Left hindlimb (tissue), 1 donor: Measurements from ENCODE around the gene ST6GALNAC3.
"Not testable (repeated sequence)": the region's sequence is repeated elsewhere in the genome, so short reads cannot be mapped to it uniquely, and the experiment has no call there.

ENCODE experiments used
- DNase-seq: peaks from one replicate; pipeline ENCODE4 v3.0.0-alpha.2; 2018

The ST6GALNAC3 gene

DNA sequence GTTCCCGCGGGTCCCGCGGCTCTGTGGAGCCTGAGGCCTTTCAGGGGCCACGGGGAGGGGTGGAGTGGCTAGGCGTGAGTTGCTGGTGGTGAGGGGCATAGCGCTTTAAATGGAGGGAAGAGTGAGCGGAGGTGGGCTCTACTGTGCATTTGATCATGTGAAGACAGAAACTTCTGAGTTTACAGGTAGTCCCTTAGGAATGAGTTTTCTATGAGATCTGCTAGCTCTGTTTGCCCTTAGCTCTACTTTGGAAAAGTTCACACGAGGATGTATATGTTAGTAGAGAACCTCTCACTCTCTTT, 593 bp downstream of the ST6GALNAC3 start:
- no peak for DNase-seq

GRCh38 chr1:76075877-76076276, 1.3 kb downstream of the ST6GALNAC3 start:
- no peak for DNase-seq

DNA sequence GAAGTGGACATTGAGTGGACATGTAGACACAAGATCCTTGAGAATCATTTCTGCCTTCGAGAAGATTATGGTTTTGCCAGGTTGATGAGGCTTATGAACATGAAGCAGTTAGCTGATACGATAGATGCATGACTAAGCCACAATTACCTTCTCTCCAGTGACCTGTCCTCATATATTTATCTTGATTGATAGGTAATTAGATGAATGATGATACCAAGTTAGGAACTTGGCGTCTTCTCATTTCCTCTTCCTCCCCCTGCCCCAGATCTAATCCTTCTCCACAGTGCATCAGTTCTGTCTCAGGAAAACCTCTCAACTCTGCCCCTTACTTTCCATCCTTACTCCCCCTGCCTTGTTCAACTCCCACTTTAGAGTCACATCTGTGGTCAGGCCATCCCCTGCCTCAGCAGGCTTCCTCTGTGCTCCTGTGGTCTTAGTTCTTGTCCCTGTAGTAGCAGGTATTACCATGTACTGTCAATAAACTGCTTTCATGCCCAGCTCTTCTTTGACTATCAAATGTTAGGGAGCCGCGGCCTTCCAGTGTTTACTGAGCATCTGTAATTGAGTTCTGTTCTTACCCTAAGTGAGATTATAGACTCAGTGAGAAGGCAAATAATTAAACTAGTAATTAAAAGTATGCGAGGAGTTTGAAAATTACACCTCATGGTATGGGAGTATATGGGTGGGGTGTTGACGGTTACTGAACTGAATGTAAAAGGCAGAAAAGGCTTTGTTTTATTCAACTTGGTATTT, 5.1 kb downstream of the ST6GALNAC3 start:
- DNase-seq = no peak

DNA sequence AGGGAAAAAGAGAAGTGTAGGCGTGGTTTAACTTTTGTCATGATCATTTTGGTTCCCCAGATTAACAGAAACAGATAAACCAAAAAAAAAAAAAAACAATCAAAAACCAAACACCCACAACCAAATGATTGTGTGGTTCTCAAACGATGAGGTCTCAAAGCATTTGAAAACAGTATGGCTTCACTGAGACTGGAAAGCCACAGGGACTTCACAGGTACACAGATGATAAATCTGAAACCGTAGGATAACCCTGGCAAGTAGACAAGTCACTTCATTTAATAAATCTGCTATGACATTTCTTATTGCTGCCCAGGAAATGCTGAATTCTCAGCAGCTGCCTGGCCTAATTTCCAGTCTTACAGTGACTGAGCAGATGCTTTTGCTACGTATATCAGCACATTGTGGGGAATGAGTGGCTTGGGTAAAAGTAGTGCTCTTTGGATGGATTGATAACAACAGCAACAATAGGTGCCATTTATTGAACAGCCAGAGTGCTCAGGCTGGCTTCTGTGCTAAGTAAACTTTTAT, 6.1 kb downstream of the ST6GALNAC3 start:
- no peak for DNase-seq

DNA sequence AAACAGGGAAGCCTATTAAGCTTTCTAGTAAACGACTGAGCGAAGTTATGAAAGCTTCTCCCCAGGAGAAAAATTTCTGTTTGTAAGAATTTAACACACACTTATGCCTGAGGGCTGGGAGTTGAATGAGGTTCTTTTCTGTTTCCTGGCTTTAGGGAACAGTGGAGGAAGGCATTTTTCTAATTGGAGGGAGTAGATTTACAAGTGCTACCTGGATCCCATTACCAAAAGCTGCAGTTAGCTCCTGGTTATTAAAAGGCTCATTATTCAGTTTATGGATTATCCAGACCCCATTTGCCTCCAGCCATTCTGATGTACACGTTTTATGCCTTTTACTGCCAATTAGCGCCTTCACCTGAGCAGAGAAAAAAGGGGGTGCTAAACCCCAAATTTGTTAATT, 7.5 kb downstream of the ST6GALNAC3 start:
- DNase-seq = no peak

DNA sequence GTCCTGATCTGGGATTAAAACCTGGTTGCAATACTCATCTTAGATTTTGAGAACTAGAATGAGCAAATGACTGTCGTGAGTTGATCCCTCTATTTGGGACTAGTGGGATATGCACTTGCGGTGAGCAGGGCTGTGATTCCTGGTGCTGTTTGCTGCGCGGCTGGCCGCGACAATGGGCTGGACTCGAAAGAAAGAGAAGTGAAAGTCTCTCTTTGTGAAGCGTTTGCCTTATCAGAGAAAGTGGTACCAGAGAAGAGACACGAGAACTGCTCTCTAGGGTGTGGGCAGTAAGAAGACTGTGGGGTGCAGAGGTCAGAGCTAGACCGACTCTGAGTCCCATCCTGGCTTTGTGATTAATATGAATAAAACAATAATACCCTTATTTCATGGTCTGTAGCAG, 8.6 kb downstream of the ST6GALNAC3 start:
- no peak for DNase-seq

GRCh38 chr1:76084029-76084627, 9.6 kb downstream of the ST6GALNAC3 start:
- no peak for DNase-seq

DNA sequence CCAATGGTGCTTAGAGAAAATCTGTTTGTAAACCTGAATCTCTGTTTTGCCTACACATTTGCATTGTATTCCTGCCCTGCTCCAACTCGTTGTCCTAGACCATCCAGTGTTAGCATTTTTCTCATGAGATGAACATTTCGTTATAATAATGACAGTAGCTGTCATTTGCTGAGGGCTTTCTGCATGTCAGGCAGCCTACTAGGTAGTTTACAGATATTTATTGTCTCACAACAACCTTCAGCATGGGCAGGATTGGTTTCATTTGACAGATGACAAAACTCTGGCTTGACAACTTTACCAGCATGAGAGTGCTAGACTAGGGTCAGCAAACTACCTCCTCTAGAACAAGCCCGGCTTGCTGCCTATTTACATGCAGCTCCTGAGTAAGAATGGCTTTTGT, 10.1 kb downstream of the ST6GALNAC3 start:
- DNase-seq = no peak

DNA sequence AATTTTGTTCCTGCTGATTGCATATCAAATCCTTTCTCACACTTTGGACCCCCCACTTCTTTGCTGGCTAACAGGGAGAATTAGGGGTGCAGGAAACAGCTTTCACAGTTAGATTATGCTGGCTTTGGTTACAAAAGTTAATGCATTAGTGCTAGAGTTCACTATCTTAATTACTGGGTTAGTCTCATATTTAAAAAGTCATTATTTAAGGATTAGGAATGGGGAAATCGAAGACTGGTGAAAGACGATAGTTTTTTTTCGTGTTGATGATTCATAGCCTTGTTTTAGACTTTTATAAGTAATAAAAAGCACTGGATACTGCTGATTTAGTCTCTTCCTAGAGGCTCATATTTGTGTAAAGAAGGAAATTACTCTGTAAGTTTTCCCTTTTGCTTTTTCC, 11.6 kb downstream of the ST6GALNAC3 start:
- no peak for DNase-seq

GRCh38 chr1:76086597-76086996, 12.1 kb downstream of the ST6GALNAC3 start:
- no peak for DNase-seq

- no peak for DNase-seq
These were observed 16.0 kb downstream of the ST6GALNAC3 start for GRCh38 chr1:76090283-76091203.

DNA sequence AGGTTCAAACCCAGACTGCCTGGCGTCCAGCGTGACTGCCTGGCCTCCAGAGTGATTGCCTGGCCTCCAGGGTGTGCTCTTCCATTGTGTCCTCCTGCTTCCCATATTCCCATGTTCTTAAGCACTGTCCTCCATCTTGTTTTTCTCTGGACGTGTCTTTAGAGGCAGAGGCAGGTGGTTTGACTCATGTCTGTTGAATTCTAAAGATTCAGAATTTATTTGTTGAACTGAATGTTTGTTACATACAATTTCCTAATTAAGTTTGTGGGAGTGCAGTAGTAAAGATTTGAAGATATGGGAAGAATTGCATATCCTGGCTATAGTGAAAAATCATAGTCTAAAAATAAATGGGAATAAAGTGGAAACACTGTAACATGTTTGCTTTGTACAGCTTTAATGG, 18.3 kb downstream of the ST6GALNAC3 start:
- no peak for DNase-seq

DNA sequence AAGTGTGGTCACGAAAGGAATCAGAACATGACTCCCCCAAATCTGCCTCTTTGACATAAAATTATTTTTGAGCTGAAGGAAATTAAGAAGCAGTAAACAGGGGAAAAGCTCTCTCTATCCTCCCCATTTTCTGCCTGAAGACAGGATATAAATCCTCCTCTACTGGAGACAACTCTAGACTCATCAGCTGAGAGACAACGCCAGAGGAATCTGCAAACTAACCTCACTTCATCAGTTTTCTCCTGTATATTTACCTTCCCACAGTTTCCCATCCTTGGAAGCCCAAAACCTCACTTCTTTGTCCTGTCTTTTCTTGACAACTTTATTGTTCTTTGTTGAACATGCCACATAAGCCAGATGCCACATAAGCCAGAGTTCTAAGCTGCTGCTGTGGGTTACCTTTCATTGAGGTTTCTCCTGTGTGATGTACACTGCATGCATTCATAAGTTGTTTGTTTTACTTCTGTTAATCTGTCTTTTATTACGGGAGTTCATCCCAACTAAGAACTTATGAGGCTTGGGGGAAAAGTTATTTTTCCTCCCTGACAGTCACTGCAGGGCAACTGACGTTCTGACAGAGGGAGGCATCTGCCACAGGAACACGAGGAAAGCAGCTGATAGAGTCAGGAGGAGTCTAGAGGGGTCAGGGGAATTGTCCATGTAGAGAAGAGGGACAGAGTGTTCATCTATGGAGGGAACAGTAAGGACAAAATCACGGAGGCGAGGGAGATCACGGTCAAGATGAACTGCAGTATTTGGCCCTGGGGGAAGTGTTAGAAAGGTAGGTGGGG, 19.2 kb downstream of the ST6GALNAC3 start:
- DNase-seq = no peak

GRCh38 chr1:76095802-76096201, 21.3 kb downstream of the ST6GALNAC3 start:
- no peak for DNase-seq

DNA sequence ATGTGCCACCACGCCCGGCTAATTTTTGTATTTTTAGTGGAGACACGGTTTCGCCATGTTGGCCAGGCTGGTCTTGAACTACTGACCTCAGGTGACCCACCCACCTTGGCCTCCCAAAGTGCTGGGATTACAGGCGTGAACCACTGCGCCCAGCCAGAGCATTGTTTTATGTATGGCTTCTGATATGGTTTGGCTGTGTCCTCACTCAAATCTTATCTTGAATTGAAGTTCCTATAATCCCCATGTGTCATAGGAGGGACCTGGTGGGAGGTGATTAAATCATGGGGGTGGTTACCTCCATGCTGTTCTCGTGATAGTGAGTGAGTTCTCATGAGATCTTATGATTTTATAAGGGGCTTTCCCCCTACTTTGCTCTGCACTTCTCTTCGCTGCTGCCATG, 22.5 kb downstream of the ST6GALNAC3 start:
- DNase-seq = not testable (repeated sequence)

DNA sequence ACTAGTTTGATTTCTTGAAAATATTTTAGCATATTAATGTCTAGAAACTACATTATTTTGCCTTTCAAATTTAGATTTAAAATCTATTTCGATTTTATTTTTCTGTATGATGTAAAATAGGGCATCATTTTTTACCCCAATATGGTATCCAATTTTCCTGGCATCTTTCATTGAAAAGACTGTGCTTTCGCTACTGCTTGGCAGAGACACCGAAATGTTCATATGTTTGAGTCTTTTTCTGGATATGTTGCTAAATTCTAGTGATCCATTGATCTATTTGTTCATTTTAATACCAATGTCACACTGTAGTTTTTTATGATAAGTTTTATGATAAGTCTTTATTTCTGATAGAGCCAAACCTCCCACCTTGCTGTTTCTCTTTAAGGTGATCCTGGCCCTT, 24.3 kb downstream of the ST6GALNAC3 start:
- DNase-seq = no peak

- no peak for DNase-seq
These were observed 27.0 kb downstream of the ST6GALNAC3 start for GRCh38 chr1:76101548-76101947.

DNA sequence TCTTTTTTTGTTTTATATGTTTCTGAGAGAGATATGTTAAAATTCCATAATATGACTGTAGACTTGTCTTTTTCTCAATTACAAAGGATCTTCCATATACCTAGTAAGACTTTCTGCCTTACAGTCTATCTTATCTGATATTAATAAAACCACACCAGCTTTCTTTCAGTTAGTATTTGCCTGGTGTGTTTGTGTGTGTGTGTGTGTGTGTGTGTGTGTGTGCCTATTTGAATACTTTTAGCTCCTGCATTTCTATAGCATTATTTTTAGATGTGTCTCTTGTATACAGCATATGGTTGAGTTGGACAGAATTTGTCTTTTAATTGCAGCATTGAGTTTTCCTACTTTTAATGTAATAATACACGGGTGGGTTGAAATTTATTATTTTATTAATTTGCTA, 27.5 kb downstream of the ST6GALNAC3 start:
- no peak for DNase-seq

DNA sequence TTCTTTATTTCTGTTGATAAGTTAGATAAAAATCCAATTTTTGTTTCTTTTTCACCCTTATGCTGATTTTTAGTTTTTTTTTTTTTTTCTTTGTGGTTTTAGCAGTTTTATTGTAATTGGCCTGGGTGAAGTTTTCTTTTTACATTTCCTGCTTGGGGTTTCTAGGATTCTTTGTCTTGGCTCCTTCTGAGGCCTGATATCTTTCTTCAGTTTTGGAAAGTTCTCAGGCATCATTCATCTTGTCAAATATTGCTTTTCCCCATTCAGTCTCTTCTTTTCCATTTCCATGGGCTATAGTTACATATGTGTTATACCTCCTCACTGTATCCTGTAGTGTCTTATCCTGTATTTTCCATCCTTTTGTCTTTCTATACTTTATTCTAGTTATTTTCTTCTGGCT, 28.5 kb downstream of the ST6GALNAC3 start:
- DNase-seq = no peak

GRCh38 chr1:76105372-76105771, 30.8 kb downstream of the ST6GALNAC3 start:
- no peak for DNase-seq

- DNase-seq = no peak
These were observed 31.7 kb downstream of the ST6GALNAC3 start for GRCh38 chr1:76106251-76106650.

DNA sequence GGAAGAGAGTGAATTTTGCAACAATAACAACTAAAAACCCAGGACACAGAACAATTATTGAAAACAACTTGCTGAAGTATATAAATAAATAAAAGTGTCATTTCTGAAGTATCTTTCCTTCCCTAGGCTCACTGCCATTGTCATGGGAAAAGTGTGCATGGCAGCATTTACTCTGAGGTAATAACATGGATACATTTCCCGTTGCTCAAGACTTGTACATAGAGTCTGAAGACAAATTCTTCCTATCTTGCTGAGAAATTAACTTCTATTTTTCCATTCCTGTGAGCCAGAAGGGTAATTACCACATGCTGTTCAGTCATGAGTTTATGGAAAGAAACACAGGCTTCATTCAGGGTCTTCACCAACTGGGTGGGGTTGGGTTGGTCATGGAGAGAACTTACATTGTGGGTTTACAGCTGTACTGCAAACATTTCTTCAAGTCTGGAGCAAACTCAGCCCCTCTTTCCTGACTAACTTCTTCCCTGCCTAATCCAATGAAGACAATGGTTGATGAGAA, 32.2 kb downstream of the ST6GALNAC3 start:
- no peak for DNase-seq

- DNase-seq = no peak
These were observed 34.9 kb downstream of the ST6GALNAC3 start for GRCh38 chr1:76109404-76109803.
